ENCODE results near the gene MAMLD1. TPM values are rescaled to one million over a fixed set of nuclear protein-coding genes. Genes with fewer than 3 reads are reported as not detected.

The MAMLD1 gene
- total and polyA plus RNA-seq, 4 donors, result 0.59 to 1.1 (median 0.76) TPM

GRCh38 chrX:150375243-150375770, 12.2 kb downstream of the MAMLD1 start:
- Histone ChIP-seq H3K27me3 (ENCODE audit: control insufficient read depth in 4 of 4, insufficient read depth in 4 of 4, low read length in 3 of 4) (no peaks in the 10 kb centered on the region), H3K9ac (ENCODE audit: low read depth in 1 of 2, low read length in 2 of 2) (no peak overlapping the region), H3K27ac (ENCODE audit: low read depth in 1 of 2, low read length in 2 of 2) (no peak overlapping the region), H3K4me1 (ENCODE audit: control insufficient read depth in 4 of 4, insufficient read depth in 4 of 4, low read length in 3 of 4) (peaks cover 0 to 3% (median 1%) of the 10 kb centered on the region in 4 donors), H3K4me3 (ENCODE audit: low read depth in 1 of 3, low read length in 3 of 3) (no peak overlapping the region), H3K9me3 (ENCODE audit: control insufficient read depth in 4 of 4, low read length in 3 of 4) (no peaks in the 10 kb centered on the region), H3K36me3 (ENCODE audit: control insufficient read depth in 4 of 4, insufficient read depth in 3 of 4, low read depth in 1 of 4, low read length in 3 of 4) (no peaks in the 10 kb centered on the region)
- DNase-seq (ENCODE audit: low spot score), result no peak
- 74% methylated on average over 4 of the region's 4 CpGs for WGBS
- TF ChIP-seq HNF4G (IDR thresholded peaks at IDR 0.05), result no peak
- TF ChIP-seq MAX (IDR thresholded peaks at IDR 0.05), result no peak
- TF ChIP-seq, protein P1, sequence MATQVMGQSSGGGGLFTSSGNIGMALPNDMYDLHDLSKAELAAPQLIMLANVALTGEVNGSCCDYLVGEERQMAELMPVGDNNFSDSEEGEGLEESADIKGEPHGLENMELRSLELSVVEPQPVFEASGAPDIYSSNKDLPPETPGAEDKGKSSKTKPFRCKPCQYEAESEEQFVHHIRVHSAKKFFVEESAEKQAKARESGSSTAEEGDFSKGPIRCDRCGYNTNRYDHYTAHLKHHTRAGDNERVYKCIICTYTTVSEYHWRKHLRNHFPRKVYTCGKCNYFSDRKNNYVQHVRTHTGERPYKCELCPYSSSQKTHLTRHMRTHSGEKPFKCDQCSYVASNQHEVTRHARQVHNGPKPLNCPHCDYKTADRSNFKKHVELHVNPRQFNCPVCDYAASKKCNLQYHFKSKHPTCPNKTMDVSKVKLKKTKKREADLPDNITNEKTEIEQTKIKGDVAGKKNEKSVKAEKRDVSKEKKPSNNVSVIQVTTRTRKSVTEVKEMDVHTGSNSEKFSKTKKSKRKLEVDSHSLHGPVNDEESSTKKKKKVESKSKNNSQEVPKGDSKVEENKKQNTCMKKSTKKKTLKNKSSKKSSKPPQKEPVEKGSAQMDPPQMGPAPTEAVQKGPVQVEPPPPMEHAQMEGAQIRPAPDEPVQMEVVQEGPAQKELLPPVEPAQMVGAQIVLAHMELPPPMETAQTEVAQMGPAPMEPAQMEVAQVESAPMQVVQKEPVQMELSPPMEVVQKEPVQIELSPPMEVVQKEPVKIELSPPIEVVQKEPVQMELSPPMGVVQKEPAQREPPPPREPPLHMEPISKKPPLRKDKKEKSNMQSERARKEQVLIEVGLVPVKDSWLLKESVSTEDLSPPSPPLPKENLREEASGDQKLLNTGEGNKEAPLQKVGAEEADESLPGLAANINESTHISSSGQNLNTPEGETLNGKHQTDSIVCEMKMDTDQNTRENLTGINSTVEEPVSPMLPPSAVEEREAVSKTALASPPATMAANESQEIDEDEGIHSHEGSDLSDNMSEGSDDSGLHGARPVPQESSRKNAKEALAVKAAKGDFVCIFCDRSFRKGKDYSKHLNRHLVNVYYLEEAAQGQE (IDR thresholded peaks at IDR 0.05), result no peak
- TF ChIP-seq ZBTB33 (IDR thresholded peaks at IDR 0.05), result no peak
- TF ChIP-seq TAF1 (conservative IDR thresholded peaks at IDR 0.05), result no peak
- no peak for TF ChIP-seq ATF3 (IDR thresholded peaks at IDR 0.05)
- TF ChIP-seq, protein P2, sequence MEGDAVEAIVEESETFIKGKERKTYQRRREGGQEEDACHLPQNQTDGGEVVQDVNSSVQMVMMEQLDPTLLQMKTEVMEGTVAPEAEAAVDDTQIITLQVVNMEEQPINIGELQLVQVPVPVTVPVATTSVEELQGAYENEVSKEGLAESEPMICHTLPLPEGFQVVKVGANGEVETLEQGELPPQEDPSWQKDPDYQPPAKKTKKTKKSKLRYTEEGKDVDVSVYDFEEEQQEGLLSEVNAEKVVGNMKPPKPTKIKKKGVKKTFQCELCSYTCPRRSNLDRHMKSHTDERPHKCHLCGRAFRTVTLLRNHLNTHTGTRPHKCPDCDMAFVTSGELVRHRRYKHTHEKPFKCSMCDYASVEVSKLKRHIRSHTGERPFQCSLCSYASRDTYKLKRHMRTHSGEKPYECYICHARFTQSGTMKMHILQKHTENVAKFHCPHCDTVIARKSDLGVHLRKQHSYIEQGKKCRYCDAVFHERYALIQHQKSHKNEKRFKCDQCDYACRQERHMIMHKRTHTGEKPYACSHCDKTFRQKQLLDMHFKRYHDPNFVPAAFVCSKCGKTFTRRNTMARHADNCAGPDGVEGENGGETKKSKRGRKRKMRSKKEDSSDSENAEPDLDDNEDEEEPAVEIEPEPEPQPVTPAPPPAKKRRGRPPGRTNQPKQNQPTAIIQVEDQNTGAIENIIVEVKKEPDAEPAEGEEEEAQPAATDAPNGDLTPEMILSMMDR (IDR thresholded peaks at IDR 0.05; ENCODE audit: low read depth, low read length, missing input control), result no peak
- TF ChIP-seq JUND (IDR thresholded peaks at IDR 0.05), result no peak
- no peak for TF ChIP-seq FOXA1 (IDR thresholded peaks at IDR 0.05)
- no peak for TF ChIP-seq NR2F2 (IDR thresholded peaks at IDR 0.05)
- TF ChIP-seq HNF4A (conservative IDR thresholded peaks at IDR 0.05), result peak; percentile 13 to 32
- no peak for TF ChIP-seq RXRA (IDR thresholded peaks at IDR 0.05)
- no peak for TF ChIP-seq YY1 (IDR thresholded peaks at IDR 0.05)
- TF ChIP-seq GABPA (IDR thresholded peaks at IDR 0.05 in 1 of 2, conservative IDR thresholded peaks at IDR 0.05 in 1 of 2), result no peak
- peak; percentile 14 for TF ChIP-seq FOXA2 (IDR thresholded peaks at IDR 0.05)
- TF ChIP-seq EGR1 (IDR thresholded peaks at IDR 0.05; ENCODE audit: low read depth in 2 of 2), result no peak
- peak; percentile 9 for TF ChIP-seq SP1 (IDR thresholded peaks at IDR 0.05)
- no peak for TF ChIP-seq RAD21 (IDR thresholded peaks at IDR 0.05)
